Activated naive CD4-positive, alpha-beta T cell treated with anti-CD3 and anti-CD28 coated beads for 36 hours (primary cell): ENCODE measurements around the gene SURF2. TPM values are rescaled to one million over a fixed set of nuclear protein-coding genes. Genes with fewer than 3 reads are reported as not detected.
"Not testable (repeated sequence)": the region's sequence is repeated elsewhere in the genome, so short reads cannot be mapped to it uniquely, and the experiment has no call there.

Experiments used
- CTCF ChIA-PET: fragments of 350-600 bp; sonication (Branson Sonifier 250); formaldehyde crosslinking; loops from one replicate; lab custom pipeline; 2021; ENCODE audit warnings: antibody characterized with exemption; lab: Charles Lee
- DNase-seq: peaks from one replicate; pipeline ENCODE4 v3.0.0-alpha.2; 2020
- H3K27ac Mint-ChIP-seq: one replicate; pipeline ENCODE4 v1.8.0; 2021; ENCODE audit warnings: mild to moderate bottlenecking, mixed read lengths
- H3K27me3 Mint-ChIP-seq: one replicate; pipeline ENCODE4 v1.8.0; 2021; ENCODE audit warnings: low read depth, mixed read lengths
- H3K36me3 Mint-ChIP-seq: one replicate; pipeline ENCODE4 v1.8.0; 2021; ENCODE audit warnings: low read depth, mixed read lengths
- H3K4me1 Mint-ChIP-seq: one replicate; pipeline ENCODE4 v1.8.0; 2021; ENCODE audit warnings: low read depth, mixed read lengths
- H3K4me3 Mint-ChIP-seq: one replicate; pipeline ENCODE4 v1.8.0; 2021; ENCODE audit warnings: mild to moderate bottlenecking, moderate library complexity, mixed read lengths
- H3K9me3 Mint-ChIP-seq: one replicate; pipeline ENCODE4 v1.8.0; 2021; ENCODE audit warnings: mixed read lengths
- intact Hi-C: fragments of 100-400 bp; cut with micrococcal nuclease; formaldehyde crosslinking; loops from one replicate; pipeline ENCODE4 v1.15.1; 2023
- total RNA-seq, 2 experiments: library from RNA; stranded (reverse); gene quantifications; one replicate each; pipeline ENCODE4 v1.2.3, GENCODE V29; 2021

Gene SURF2
- total RNA-seq, 2 experiments from 2014 or later = 15.0 to 16.2 TPM

GRCh38 chr9:133329306-133330156, 26.8 kb upstream of the SURF2 start:
- H3K9me3 Mint-ChIP-seq, H3K27me3 Mint-ChIP-seq, H3K4me3 Mint-ChIP-seq, DNase-seq: not testable (repeated sequence)
- H3K36me3 Mint-ChIP-seq = peaks cover 17% of the 10 kb centered on the region
- peak overlapping the region; percentile 1 for H3K27ac Mint-ChIP-seq
- intact Hi-C loops = loop anchor here (1.0 kb wide), 1 partner anchor 144 kb away; no protein-coding TSS in a partner anchor
- peaks cover 18% of the 10 kb centered on the region for H3K4me1 Mint-ChIP-seq
- CTCF ChIA-PET = interaction anchor here (0.8 to 1.8 kb wide), 5 partner anchors 41 to 143 kb away, joined by 3 to 13 read pairs (median 4); no protein-coding TSS in a partner anchor

DNA sequence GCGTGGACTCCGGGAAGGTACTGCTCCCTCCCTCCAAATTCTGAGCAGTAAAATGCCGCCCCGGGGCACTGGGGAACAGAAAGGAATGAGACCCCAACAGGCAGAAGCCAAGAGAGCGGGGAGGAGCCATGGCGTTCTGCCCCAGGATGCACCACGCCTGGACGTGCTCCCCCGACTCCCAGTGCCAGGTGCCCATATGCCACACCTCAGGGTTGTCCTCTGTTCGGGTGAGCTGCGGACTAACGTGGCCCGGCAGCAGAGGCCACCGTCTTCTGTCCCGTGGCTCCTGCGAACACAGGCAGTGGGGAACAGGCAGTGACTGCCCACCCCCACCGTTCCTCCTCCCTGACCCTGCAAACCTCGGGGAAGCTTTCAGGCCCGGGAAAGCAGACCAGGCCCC, 25.1 kb upstream of the SURF2 start:
- CTCF ChIA-PET = interaction anchor here (0.6 to 1.8 kb wide), 2 partner anchors 26 to 145 kb away, joined by 3 to 13 read pairs; no protein-coding TSS in a partner anchor
- Mint-ChIP-seq H3K27me3 (no peaks in the 10 kb centered on the region), H3K27ac (no peak overlapping the region), H3K4me3 (no peak overlapping the region), H3K36me3 (peaks cover 28% of the 10 kb centered on the region), H3K9me3 (no peaks in the 10 kb centered on the region), H3K4me1 (peaks cover 27% of the 10 kb centered on the region)
- intact Hi-C loops = no loop called here
- no peak for DNase-seq

GRCh38 chr9:133331641-133332380, 24.5 kb upstream of the SURF2 start:
- no peaks in the 10 kb centered on the region for H3K9me3 Mint-ChIP-seq
- intact Hi-C loops = no loop called here
- H3K27ac Mint-ChIP-seq = no peak overlapping the region
- H3K4me3 Mint-ChIP-seq = no peak overlapping the region
- peaks cover 28% of the 10 kb centered on the region for H3K36me3 Mint-ChIP-seq
- no peaks in the 10 kb centered on the region for H3K27me3 Mint-ChIP-seq
- DNase-seq = no peak
- peaks cover 28% of the 10 kb centered on the region for H3K4me1 Mint-ChIP-seq
- CTCF ChIA-PET = no interaction called here

GRCh38 chr9:133332381-133332730, 24.0 kb upstream of the SURF2 start:
- Mint-ChIP-seq H3K27me3 (no peaks in the 10 kb centered on the region), H3K4me3 (no peak overlapping the region), H3K36me3 (peaks cover 28% of the 10 kb centered on the region), H3K27ac (no peak overlapping the region), H3K9me3 (no peaks in the 10 kb centered on the region), H3K4me1 (peaks cover 32% of the 10 kb centered on the region)
- intact Hi-C loops = no loop called here
- DNase-seq = no peak
- CTCF ChIA-PET = interaction anchor here (0.7 to 1.0 kb wide), 2 partner anchors 74 to 231 kb away, joined by 3 read pairs; no protein-coding TSS in a partner anchor

GRCh38 chr9:133333011-133333410, 23.3 kb upstream of the SURF2 start:
- H3K4me1 Mint-ChIP-seq = peaks cover 34% of the 10 kb centered on the region
- no peak overlapping the region for H3K27ac Mint-ChIP-seq
- H3K36me3 Mint-ChIP-seq = peaks cover 31% of the 10 kb centered on the region
- no peaks in the 10 kb centered on the region for H3K9me3 Mint-ChIP-seq
- intact Hi-C loops = no loop called here
- CTCF ChIA-PET = interaction anchor here (0.7 to 1.0 kb wide), 2 partner anchors 73 to 231 kb away, joined by 3 read pairs; no protein-coding TSS in a partner anchor
- DNase-seq = no peak
- no peaks in the 10 kb centered on the region for H3K27me3 Mint-ChIP-seq
- peak overlapping the region; percentile 12 for H3K4me3 Mint-ChIP-seq

DNA sequence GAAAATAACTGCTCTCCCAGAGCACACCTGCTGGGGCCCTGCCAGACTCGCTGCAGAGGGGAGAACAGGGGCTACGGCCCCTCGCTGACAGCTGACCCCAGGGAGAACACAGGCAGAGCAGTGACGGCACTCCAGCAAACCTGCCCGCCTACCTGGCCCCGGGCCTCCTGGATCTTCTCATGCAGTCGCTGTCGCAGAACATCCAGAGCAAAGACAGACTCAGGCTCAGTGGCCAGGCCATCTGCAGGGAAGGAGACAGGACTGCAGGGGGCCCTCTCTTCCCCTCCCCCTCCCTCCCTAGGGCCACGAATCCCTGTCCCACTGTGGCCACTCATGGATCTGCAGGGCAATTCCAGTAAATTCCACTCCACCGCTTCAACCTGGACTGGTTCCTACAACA, 22.8 kb upstream of the SURF2 start:
- no peak for DNase-seq
- intact Hi-C loops = no loop called here
- H3K9me3 Mint-ChIP-seq = no peaks in the 10 kb centered on the region
- CTCF ChIA-PET = interaction anchor here (0.8 kb wide), 1 partner anchor 189 kb away, joined by 3 read pairs; no protein-coding TSS in a partner anchor
- peak overlapping the region; percentile 24 for H3K27ac Mint-ChIP-seq
- peaks cover 31% of the 10 kb centered on the region for H3K36me3 Mint-ChIP-seq
- H3K27me3 Mint-ChIP-seq = no peaks in the 10 kb centered on the region
- peak overlapping the region; percentile 32 for H3K4me3 Mint-ChIP-seq
- H3K4me1 Mint-ChIP-seq = peaks cover 34% of the 10 kb centered on the region

DNA sequence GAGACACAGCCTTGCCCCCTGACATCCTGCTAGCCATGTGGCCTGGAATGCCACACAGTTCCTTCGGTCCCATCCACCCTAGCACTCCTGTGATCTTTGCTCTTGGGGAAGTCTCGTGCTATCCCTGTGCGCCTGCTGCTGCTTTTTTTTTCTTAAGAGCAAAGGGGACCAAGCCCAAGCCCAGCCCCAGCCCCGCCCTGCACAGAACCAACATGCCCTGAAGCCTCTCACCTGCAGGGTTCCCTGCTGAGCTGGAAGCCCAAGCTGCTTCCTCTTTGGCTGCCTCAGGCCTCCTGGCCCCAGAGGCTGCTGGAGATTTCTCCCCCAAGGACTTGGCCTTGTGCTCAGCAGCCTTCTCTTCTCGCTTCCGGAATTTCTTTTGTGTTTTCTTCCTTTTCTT, 22.2 kb upstream of the SURF2 start:
- no peaks in the 10 kb centered on the region for H3K9me3 Mint-ChIP-seq
- intact Hi-C loops = no loop called here
- DNase-seq = no peak
- CTCF ChIA-PET = interaction anchor here (0.8 to 1.0 kb wide), 2 partner anchors 10 to 190 kb away, joined by 3 read pairs; no protein-coding TSS in a partner anchor
- H3K4me1 Mint-ChIP-seq = peaks cover 34% of the 10 kb centered on the region
- H3K36me3 Mint-ChIP-seq = peaks cover 31% of the 10 kb centered on the region
- no peaks in the 10 kb centered on the region for H3K27me3 Mint-ChIP-seq
- peak overlapping the region; percentile 65 for H3K27ac Mint-ChIP-seq
- H3K4me3 Mint-ChIP-seq = peak overlapping the region; percentile 97

GRCh38 chr9:133334888-133335287, 21.5 kb upstream of the SURF2 start:
- peaks cover 34% of the 10 kb centered on the region for H3K4me1 Mint-ChIP-seq
- H3K36me3 Mint-ChIP-seq = peaks cover 36% of the 10 kb centered on the region
- not testable (repeated sequence) for H3K9me3 Mint-ChIP-seq, H3K27me3 Mint-ChIP-seq, DNase-seq
- H3K27ac Mint-ChIP-seq = peak overlapping the region; percentile 87
- intact Hi-C loops = loop anchor here (5.0 kb wide), 1 partner anchor 152 kb away; no protein-coding TSS in a partner anchor
- CTCF ChIA-PET = interaction anchor here (1.0 to 1.5 kb wide), 2 partner anchors 9 to 36 kb away, joined by 3 to 5 read pairs; no protein-coding TSS in a partner anchor
- peak overlapping the region; percentile 97 for H3K4me3 Mint-ChIP-seq

DNA sequence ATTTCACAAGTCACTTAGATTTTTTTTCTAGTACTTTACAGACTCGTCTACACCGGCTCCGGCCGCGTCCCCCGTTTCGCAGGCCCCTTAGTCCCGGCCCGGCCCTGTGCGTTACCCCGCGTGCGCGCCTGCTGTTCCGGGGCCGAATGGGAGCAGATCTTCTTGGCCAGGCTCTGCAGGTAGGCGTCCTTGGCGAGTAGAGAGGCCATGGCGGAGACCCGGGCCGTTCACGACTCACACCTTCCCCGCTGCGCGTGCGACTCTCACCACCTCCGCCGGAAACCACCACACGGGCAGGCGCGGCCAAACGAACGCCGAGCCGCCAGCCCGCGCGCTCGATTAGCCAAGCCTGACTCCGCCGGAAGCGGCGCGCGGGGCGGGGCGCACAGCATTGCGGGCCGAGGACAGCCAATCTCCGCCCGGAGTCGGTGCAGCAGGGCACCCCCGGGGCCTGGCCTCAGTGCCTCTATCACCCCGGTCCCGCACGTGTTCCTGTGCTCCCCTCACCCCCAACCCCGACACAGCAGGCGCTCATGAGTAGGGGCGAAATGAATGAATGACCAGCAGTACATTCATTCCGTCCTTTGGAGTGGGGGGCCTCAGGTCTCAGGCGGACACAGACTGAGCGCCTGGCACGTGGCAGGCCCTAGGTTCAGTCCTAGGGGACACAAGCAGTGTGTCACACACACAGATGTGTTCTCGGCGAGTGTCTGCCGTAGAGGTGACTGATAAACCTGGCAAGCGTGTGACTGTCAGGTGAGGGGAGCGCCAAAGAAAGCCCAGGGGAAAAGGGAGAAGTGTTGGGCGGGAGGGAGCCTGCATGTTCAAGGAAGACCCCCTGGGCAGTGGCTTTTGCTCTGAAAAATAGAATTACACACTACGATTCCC, 20.2 kb upstream of the SURF2 start, which contains the start of gene SURF6:
Gene SURF6, minus strand, starts transcription at position 265 of the 888 bp plus-strand sequence. Its CDS starts 56 bp downstream, at position 209.
- Mint-ChIP-seq H3K36me3 (peaks cover 38% of the 10 kb centered on the region), H3K4me3 (peak within 1 kb of the TSS; percentile 97), H3K27me3 (no peaks in the 10 kb centered on the region), H3K4me1 (peaks cover 40% of the 10 kb centered on the region), H3K27ac (peak within 1 kb of the TSS; percentile 87), H3K9me3 (no peaks in the 10 kb centered on the region)
- DNase-seq = peak; percentile 95
- CTCF ChIA-PET = interaction anchor here (1.5 kb wide), 1 partner anchor 35 kb away, joined by 5 read pairs; no protein-coding TSS in a partner anchor
- intact Hi-C loops = loop anchor here (1.0 to 5.0 kb wide), 5 partner anchors 12 to 306 kb away; partner anchors contain the start of genes GTF3C5, MED22, RPL7A and STKLD1

- Mint-ChIP-seq H3K27ac (peak overlapping the region; percentile 14), H3K4me1 (peaks cover 28% of the 10 kb centered on the region), H3K27me3 (no peaks in the 10 kb centered on the region), H3K9me3 (no peaks in the 10 kb centered on the region), H3K4me3 (no peak overlapping the region), H3K36me3 (peaks cover 37% of the 10 kb centered on the region)
- CTCF ChIA-PET = interaction anchor here (1.1 kb wide), 1 partner anchor 16 kb away, joined by 4 read pairs; no protein-coding TSS in a partner anchor
- DNase-seq = no peak
- intact Hi-C loops = loop anchor here (5.0 kb wide), 1 partner anchor 148 kb away; no protein-coding TSS in a partner anchor
Measured at GRCh38 chr9:133339641-133340040, 16.7 kb upstream of the SURF2 start.

DNA sequence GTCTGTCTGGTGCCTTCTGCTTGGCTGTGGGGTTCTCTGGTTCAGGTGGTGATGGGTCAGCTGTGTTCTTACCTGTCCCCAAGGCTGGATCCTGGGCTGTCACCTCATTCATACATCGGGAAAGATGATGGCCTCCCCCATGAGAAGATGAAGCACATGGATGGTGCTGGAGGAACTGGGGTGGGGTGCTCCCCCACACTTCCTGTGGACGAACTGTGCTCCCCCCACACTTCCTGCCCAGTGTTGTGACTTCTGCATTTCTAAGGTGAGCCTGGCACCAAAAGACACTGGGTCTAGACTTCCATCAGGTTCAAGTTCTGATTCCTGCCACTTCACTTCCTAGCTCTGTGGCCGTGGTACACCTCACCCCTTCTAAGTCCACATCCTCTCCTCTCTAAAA, 16.1 kb upstream of the SURF2 start:
- peaks cover 23% of the 10 kb centered on the region for H3K4me1 Mint-ChIP-seq
- no peaks in the 10 kb centered on the region for H3K9me3 Mint-ChIP-seq
- no peaks in the 10 kb centered on the region for H3K27me3 Mint-ChIP-seq
- no peak overlapping the region for H3K4me3 Mint-ChIP-seq
- H3K36me3 Mint-ChIP-seq = peaks cover 33% of the 10 kb centered on the region
- CTCF ChIA-PET = interaction anchor here (1.1 kb wide), 1 partner anchor 15 kb away, joined by 4 read pairs; no protein-coding TSS in a partner anchor
- H3K27ac Mint-ChIP-seq = peak overlapping the region; percentile 75
- DNase-seq = no peak
- intact Hi-C loops = no loop called here
